ENCODE data around the gene SIRPG.
"Not testable (repeated sequence)": the region's sequence is repeated elsewhere in the genome, so short reads cannot be mapped to it uniquely, and the experiment has no call there.

The SIRPG gene

GRCh38 chr20:1657556-1658334, at the start of gene SIRPG:
TSS of gene SIRPG (minus strand) at chr20:1657779. CDS start at chr20:1657714, 65 bp downstream.
- FAIRE-seq (no peak), DNase-seq (ENCODE audit: insufficient read length, low spot score) (no peak)

GRCh38 chr20:1706887-1707286, 49.3 kb upstream of the SIRPG start:
- FAIRE-seq; DNase-seq (ENCODE audit: insufficient read length, low spot score): not testable (repeated sequence)

GRCh38 chr20:1706079-1706478, 48.5 kb upstream of the SIRPG start:
- DNase-seq (ENCODE audit: insufficient read length, low spot score) (no peak), FAIRE-seq (no peak)

GRCh38 chr20:1702855-1703254, 45.3 kb upstream of the SIRPG start:
- DNase-seq (ENCODE audit: insufficient read length, low spot score) (no peak), FAIRE-seq (no peak)

- FAIRE-seq, result no peak
- DNase-seq (ENCODE audit: insufficient read length, low spot score), result no peak
Measured at GRCh38 chr20:1702328-1702727, 44.7 kb upstream of the SIRPG start.

GRCh38 chr20:1700990-1701389, 43.4 kb upstream of the SIRPG start:
- FAIRE-seq (no peak), DNase-seq (ENCODE audit: insufficient read length, low spot score) (no peak)

GRCh38 chr20:1697592-1697991, 40.0 kb upstream of the SIRPG start:
- FAIRE-seq, result no peak
- no peak for DNase-seq (ENCODE audit: insufficient read length, low spot score)

GRCh38 chr20:1696521-1697209, 39.1 kb upstream of the SIRPG start:
- FAIRE-seq, result no peak
- DNase-seq (ENCODE audit: insufficient read length, low spot score), result no peak

- DNase-seq (ENCODE audit: insufficient read length, low spot score) (no peak), FAIRE-seq (no peak)
Measured at GRCh38 chr20:1694672-1695071, 37.1 kb upstream of the SIRPG start.

- no peak for DNase-seq (ENCODE audit: insufficient read length, low spot score)
Measured at GRCh38 chr20:1693427-1693826, 35.8 kb upstream of the SIRPG start.

GRCh38 chr20:1689721-1690120, 32.1 kb upstream of the SIRPG start:
- FAIRE-seq, result no peak

More at GRCh38 chr20:1693427-1693826, 35.8 kb upstream of the SIRPG start:
- no peak for FAIRE-seq

GRCh38 chr20:1688886-1689538, 31.4 kb upstream of the SIRPG start:
- no peak for DNase-seq (ENCODE audit: insufficient read length, low spot score)
- FAIRE-seq, result no peak

More at GRCh38 chr20:1689721-1690120, 32.1 kb upstream of the SIRPG start:
- DNase-seq (ENCODE audit: insufficient read length, low spot score), result no peak

GRCh38 chr20:1687053-1687452, 29.5 kb upstream of the SIRPG start:
- DNase-seq (ENCODE audit: insufficient read length, low spot score) (no peak), FAIRE-seq (no peak)

- DNase-seq (ENCODE audit: insufficient read length, low spot score), result no peak
- FAIRE-seq, result no peak
Measured at GRCh38 chr20:1686151-1686748, 28.7 kb upstream of the SIRPG start.

- FAIRE-seq (no peak), DNase-seq (ENCODE audit: insufficient read length, low spot score) (no peak)
Measured at GRCh38 chr20:1685304-1686052, 27.9 kb upstream of the SIRPG start.

GRCh38 chr20:1684872-1685271, 27.3 kb upstream of the SIRPG start:
- no peak for DNase-seq (ENCODE audit: insufficient read length, low spot score)
- FAIRE-seq, result no peak

GRCh38 chr20:1676650-1677049, 19.1 kb upstream of the SIRPG start:
- no peak for DNase-seq (ENCODE audit: insufficient read length, low spot score)
- no peak for FAIRE-seq

- FAIRE-seq (no peak), DNase-seq (ENCODE audit: insufficient read length, low spot score) (no peak)
Measured at GRCh38 chr20:1674990-1675780, 17.6 kb upstream of the SIRPG start.

- FAIRE-seq, result no peak
Measured at GRCh38 chr20:1674361-1674760, 16.8 kb upstream of the SIRPG start.

GRCh38 chr20:1673424-1673823, 15.8 kb upstream of the SIRPG start:
- FAIRE-seq (no peak), DNase-seq (ENCODE audit: insufficient read length, low spot score) (no peak)

More at GRCh38 chr20:1674361-1674760, 16.8 kb upstream of the SIRPG start:
- no peak for DNase-seq (ENCODE audit: insufficient read length, low spot score)
